HepG2 (cell line): ENCODE data around the gene DKKL1. TPM values are rescaled to one million over a fixed set of nuclear protein-coding genes. Genes with fewer than 3 reads are reported as not detected.

Experiments
- ATAC-seq: fragments of 200-7000 bp; cut with Tn5 transposase; 3 replicates; pipeline ENCODE4 v1.9.1; 2020; ENCODE audit warnings: mild to moderate bottlenecking, moderate library complexity
- BruUV-seq: library from RNA; stranded (reverse); fragments of 400-500 nt; replicated peaks from 2 replicates; lab custom pipeline; 2021; lab: Mats Ljungman, UMichigan
- CTCF ChIA-PET: fragments of 300-600 bp; formaldehyde crosslinking; extraction: SDS; loops from one replicate; lab custom pipeline; 2021; ENCODE audit warnings: low total read pairs, inconsistent platforms, low intra/inter-chr PET ratio; lab: Yijun Ruan, JAX
- POLR2A ChIA-PET: fragments of 350-600 bp; sonication (Branson Sonifier 250); formaldehyde crosslinking; loops from one replicate; lab custom pipeline; 2020; ENCODE audit warnings: antibody characterized with exemption, inconsistent platforms; lab: Yijun Ruan, JAX
- DNase-seq: peaks from one replicate; pipeline ENCODE4 v3.0.0-alpha.2; 2015; ENCODE audit warnings: low spot score
- FAIRE-seq: peaks from 3 replicates; lab custom pipeline; 2011; peaks lifted over from hg19 to GRCh38; lab: Jason Lieb, UNC
- H2AFZ ChIP-seq: one replicate; pipeline ENCODE4 v1.6.1; 2011; ENCODE audit warnings: low read length, inconsistent platforms
- H3K27ac ChIP-seq: fragments of 300-600 bp; 3 replicates; pipeline ENCODE4 v1.8.0; 2011; ENCODE audit warnings: mixed run types, mild to moderate bottlenecking, mixed read lengths, low read length, inconsistent platforms; ENCODE audit not compliant: insufficient read depth; ENCODE audit errors: extremely low read length
- H3K27me3 ChIP-seq, 2 experiments: fragments of 200-600 bp in 1 of 2; 2 replicates in 1 of 2; 3 replicates in 1 of 2; pipeline versions ENCODE4 v1.6.0 to v1.8.0; 2011; ENCODE audit warnings: low read length in 2 of 2, mild to moderate bottlenecking in 2 of 2, moderate library complexity in 2 of 2, inconsistent platforms in 1 of 2; ENCODE audit not compliant: insufficient read depth in 2 of 2, control insufficient read depth in 1 of 2
- H3K36me3 ChIP-seq, 2 experiments: fragments of 200-600 bp in 1 of 2; replicated peaks in 1 of 2; 2 replicates in 1 of 2; 3 replicates in 1 of 2; pipeline versions ENCODE4 v1.5.1 to v1.8.0; 2011; ENCODE audit warnings: low read length in 2 of 2, inconsistent platforms in 1 of 2; ENCODE audit not compliant: insufficient read depth in 2 of 2, control insufficient read depth in 1 of 2
- H3K4me1 ChIP-seq: 2 replicates; pipeline ENCODE4 v1.5.1; 2012; ENCODE audit warnings: low read length, inconsistent platforms; ENCODE audit not compliant: insufficient read depth
- H3K4me2 ChIP-seq: 2 replicates; pipeline ENCODE4 v1.6.0; 2011; ENCODE audit warnings: low read depth, low read length, inconsistent platforms
- H3K4me3 ChIP-seq, 3 experiments: fragments of 200-600 bp in 1 of 3; sonication (generic), shearing (Covaris generic) in 1 of 3; replicated peaks in 1 of 3; 2 replicates each; pipeline ENCODE4 v1.5.1; 2011 to 2016; ENCODE audit warnings: low read length in 3 of 3, inconsistent platforms in 2 of 3, low read depth in 2 of 3, mild to moderate bottlenecking in 2 of 3, control low read depth in 1 of 3, mixed read lengths in 1 of 3; ENCODE audit not compliant: insufficient read depth in 1 of 3
- H3K79me2 ChIP-seq: one replicate; pipeline ENCODE4 v1.6.1; 2011; ENCODE audit warnings: low read length, inconsistent platforms; ENCODE audit not compliant: insufficient read depth
- H3K9ac ChIP-seq: 2 replicates; pipeline ENCODE4 v1.6.0; 2011; ENCODE audit warnings: mild to moderate bottlenecking, low read depth, low read length, inconsistent platforms; ENCODE audit not compliant: insufficient read depth
- H3K9me3 ChIP-seq: 2 replicates; pipeline ENCODE4 v1.5.1; 2012; ENCODE audit warnings: mild to moderate bottlenecking, low read length
- H4K20me1 ChIP-seq: 2 replicates; pipeline ENCODE4 v1.6.0; 2011; ENCODE audit warnings: inconsistent platforms, mild to moderate bottlenecking, low read length, moderate library complexity; ENCODE audit not compliant: insufficient read depth
- ASH2L ChIP-seq: fragments of 300-600, 200-600 bp; sonication (generic); IDR thresholded peaks from 2 replicates; pipeline ENCODE4 v1.7.0; 2017; ENCODE audit warnings: low read depth, mild to moderate bottlenecking, moderate library complexity, mixed read lengths, low read length; ENCODE audit not compliant: insufficient read length
- ATF7-NPFF ChIP-seq: sonication (generic); formaldehyde crosslinking; IDR thresholded peaks from 2 replicates; pipeline ENCODE4 v1.8.1; 2023; ENCODE audit warnings: mild to moderate bottlenecking, low read depth, missing genetic modification reagents, moderate library complexity
- HNRNPH1 ChIP-seq: fragments of 200-400 bp; formaldehyde crosslinking; optimal IDR thresholded peaks from 2 replicates; pipeline ENCODE3; 2017; ENCODE audit warnings: mild to moderate bottlenecking, low read depth, low read length
- MAF1 ChIP-seq: sonication (generic); formaldehyde crosslinking; IDR thresholded peaks from 2 replicates; pipeline ENCODE4 v1.5.0; 2020; ENCODE audit warnings: missing genetic modification reagents, borderline replicate concordance
- NAIF1 ChIP-seq: sonication (generic); formaldehyde crosslinking; IDR thresholded peaks from 2 replicates; pipeline ENCODE4 v1.5.0; 2020; ENCODE audit warnings: mild to moderate bottlenecking, missing genetic modification reagents, borderline replicate concordance
- NFKB2 ChIP-seq: sonication (generic); formaldehyde crosslinking; IDR thresholded peaks from 2 replicates; pipeline ENCODE4 v1.4.0; 2020; ENCODE audit warnings: missing genetic modification reagents, borderline replicate concordance
- PHF21A ChIP-seq: sonication (generic); formaldehyde crosslinking; IDR thresholded peaks from 2 replicates; pipeline ENCODE4 v1.5.0; 2020; ENCODE audit warnings: mild to moderate bottlenecking, missing genetic modification reagents
- RORA ChIP-seq: sonication (generic); formaldehyde crosslinking; IDR thresholded peaks from 2 replicates; pipeline ENCODE4 v1.5.0; 2020; ENCODE audit warnings: mild to moderate bottlenecking, missing genetic modification reagents, moderate library complexity
- SP2 ChIP-seq: sonication (generic); formaldehyde crosslinking; IDR thresholded peaks from 2 replicates; pipeline ENCODE4 v1.5.1; 2020; ENCODE audit warnings: mild to moderate bottlenecking, missing genetic modification reagents
- XBP1 ChIP-seq: sonication (generic); formaldehyde crosslinking; IDR thresholded peaks from 2 replicates; pipeline ENCODE4 v1.5.0; 2020; ENCODE audit warnings: missing genetic modification reagents
- ZNF143 ChIP-seq: sonication (generic); formaldehyde crosslinking; IDR thresholded peaks from 2 replicates; pipeline ENCODE4 v1.4.0; 2020; ENCODE audit warnings: missing genetic modification reagents
- ZNF292 ChIP-seq: sonication (generic); formaldehyde crosslinking; IDR thresholded peaks from 2 replicates; pipeline ENCODE4 v1.8.1; 2022; ENCODE audit warnings: mild to moderate bottlenecking, low read depth, missing genetic modification reagents, borderline replicate concordance
- ZNF329 ChIP-seq: sonication (generic); formaldehyde crosslinking; IDR thresholded peaks from 2 replicates; pipeline ENCODE4 v1.9.0; 2021; ENCODE audit warnings: low read depth, mild to moderate bottlenecking, missing genetic modification reagents
- ZNF569 ChIP-seq: sonication (generic); formaldehyde crosslinking; IDR thresholded peaks from 2 replicates; pipeline ENCODE4 v1.5.0; 2020; ENCODE audit warnings: mild to moderate bottlenecking, missing genetic modification reagents, moderate library complexity, borderline replicate concordance
- ZXDC ChIP-seq: sonication (generic); formaldehyde crosslinking; IDR thresholded peaks from 2 replicates; pipeline ENCODE4 v1.5.0; 2020; ENCODE audit warnings: mild to moderate bottlenecking, missing genetic modification reagents
- WGBS: methylation state at CpG from one replicate; pipeline ENCODE4 v1.1.6; 2017; ENCODE audit warnings: low lambda C conversion rate; 5-methylcytosine and 5-hydroxymethylcytosine counted together
- in situ Hi-C: cut with HindIII; loops from 2 replicates; pipeline ENCODE4 v1.10.0; 2017; ENCODE audit warnings: low pct_unique_long_range_greater_than_20kb; ENCODE audit not compliant: extremely low pct_ligation_motif_present
- intact Hi-C: fragments of 100-400 bp; cut with micrococcal nuclease; formaldehyde crosslinking; loops from one replicate; pipeline ENCODE4 v1.10.0; 2022; ENCODE audit not compliant: unreplicated experiment
- polyA plus RNA-seq, 8 experiments: library from polyadenylated mRNA; depleted of rRNA in 3 of 8; stranded (reverse) in 7 of 8; unstranded in 1 of 8; fragments of >200 nt; fragmentation: Illumina TruSeq in 4 of 8; extraction: Trizol in 4 of 8; gene quantifications; 2 replicates each; pipeline versions ENCODE4 v1.2.1 to v1.2.3, GENCODE V29; 2011 to 2016; ENCODE audit warnings: low read depth in 4 of 8, missing spikeins in 1 of 8, mixed read lengths in 1 of 8; ENCODE audit not compliant: insufficient read depth in 1 of 8
- total RNA-seq, 5 experiments: library from RNA; depleted of rRNA; stranded (reverse); fragments of >200 nt; fragmentation: Illumina TruSeq; extraction: Trizol; gene quantifications; 2 replicates each; pipeline ENCODE4 v1.2.3, GENCODE V29; 2016; ENCODE audit warnings: low read depth in 1 of 5
- TF ChIP-seq, protein P1 (sequence below): sonication (generic); formaldehyde crosslinking; IDR thresholded peaks from 2 replicates; pipeline ENCODE4 v1.4.0; 2020; ENCODE audit warnings: missing genetic modification reagents
- TF ChIP-seq, protein P2 (sequence below): IDR thresholded peaks from 2 replicates; pipeline ENCODE4 v1.6.1; 2012; ENCODE audit warnings: low read depth, low read length, improper control_type of control experiment

The DKKL1 gene
- total and polyA plus RNA-seq, 2 of the 13 experiments (the other 11 are each of a cell fraction or from before 2014, with no cell fraction given) = 0.30 to 0.31 TPM

DNA sequence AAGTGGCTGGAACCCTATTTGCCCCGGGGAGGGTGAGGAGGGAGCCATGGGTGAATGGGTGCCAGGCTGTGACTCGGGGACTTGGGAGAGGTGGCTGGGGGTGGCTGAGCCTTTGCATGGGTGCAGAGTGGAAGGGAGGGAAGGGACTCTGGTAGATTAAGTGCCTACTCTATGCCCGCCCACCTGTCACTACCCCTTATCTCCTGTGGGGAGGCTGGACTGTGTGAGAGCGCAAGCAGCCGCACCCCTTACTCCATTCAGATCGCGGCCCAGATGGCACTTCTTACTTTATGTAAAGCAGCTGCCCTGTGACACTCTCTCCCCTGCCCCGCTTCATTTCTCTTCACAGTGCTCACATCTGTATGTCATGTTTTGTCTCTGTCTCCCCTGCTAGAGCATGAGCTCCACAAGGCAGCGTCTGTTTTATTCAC is 27.3 kb downstream of the DKKL1 start:
- Histone ChIP-seq H3K9me3 (no peaks in the 10 kb centered on the region), H3K4me2 (no peak overlapping the region), H3K4me3 (no peak overlapping the region), H3K9ac (no peak overlapping the region), H2AFZ (no peak overlapping the region), H3K27ac (no peak overlapping the region), H3K27me3 (peaks cover 6 to 38% of the 10 kb centered on the region in 2 experiments), H3K4me1 (no peaks in the 10 kb centered on the region), H3K79me2 (no peaks in the 10 kb centered on the region), H3K36me3 (no peaks in the 10 kb centered on the region), H4K20me1 (no peaks in the 10 kb centered on the region)
- intact Hi-C loops = loop anchor here (5.0 kb wide), 1 partner anchor 36 kb away; the partner anchor contains the start of gene GFY
- BruUV-seq = no TSS peak
- FAIRE-seq (no peak), ATAC-seq (no peak), DNase-seq (no peak)
- TF ChIP-seq RORA (CRISPR knock-in tag) (no peak), ZNF569 (CRISPR knock-in tag) (no peak), ZNF329 (CRISPR knock-in tag) (no peak), ZXDC (CRISPR knock-in tag) (no peak), ASH2L (no peak), NFKB2 (CRISPR knock-in tag) (no peak), HNRNPH1 (no peak), XBP1 (CRISPR knock-in tag) (no peak), SP2 (no peak), MAF1 (CRISPR knock-in tag) (no peak), ZNF292 (CRISPR knock-in tag) (no peak), PHF21A (no peak), NAIF1 (CRISPR knock-in tag) (no peak), ZNF143 (CRISPR knock-in tag) (no peak), ATF7-NPFF (CRISPR knock-in tag) (no peak)
- TF ChIP-seq, protein P1, sequence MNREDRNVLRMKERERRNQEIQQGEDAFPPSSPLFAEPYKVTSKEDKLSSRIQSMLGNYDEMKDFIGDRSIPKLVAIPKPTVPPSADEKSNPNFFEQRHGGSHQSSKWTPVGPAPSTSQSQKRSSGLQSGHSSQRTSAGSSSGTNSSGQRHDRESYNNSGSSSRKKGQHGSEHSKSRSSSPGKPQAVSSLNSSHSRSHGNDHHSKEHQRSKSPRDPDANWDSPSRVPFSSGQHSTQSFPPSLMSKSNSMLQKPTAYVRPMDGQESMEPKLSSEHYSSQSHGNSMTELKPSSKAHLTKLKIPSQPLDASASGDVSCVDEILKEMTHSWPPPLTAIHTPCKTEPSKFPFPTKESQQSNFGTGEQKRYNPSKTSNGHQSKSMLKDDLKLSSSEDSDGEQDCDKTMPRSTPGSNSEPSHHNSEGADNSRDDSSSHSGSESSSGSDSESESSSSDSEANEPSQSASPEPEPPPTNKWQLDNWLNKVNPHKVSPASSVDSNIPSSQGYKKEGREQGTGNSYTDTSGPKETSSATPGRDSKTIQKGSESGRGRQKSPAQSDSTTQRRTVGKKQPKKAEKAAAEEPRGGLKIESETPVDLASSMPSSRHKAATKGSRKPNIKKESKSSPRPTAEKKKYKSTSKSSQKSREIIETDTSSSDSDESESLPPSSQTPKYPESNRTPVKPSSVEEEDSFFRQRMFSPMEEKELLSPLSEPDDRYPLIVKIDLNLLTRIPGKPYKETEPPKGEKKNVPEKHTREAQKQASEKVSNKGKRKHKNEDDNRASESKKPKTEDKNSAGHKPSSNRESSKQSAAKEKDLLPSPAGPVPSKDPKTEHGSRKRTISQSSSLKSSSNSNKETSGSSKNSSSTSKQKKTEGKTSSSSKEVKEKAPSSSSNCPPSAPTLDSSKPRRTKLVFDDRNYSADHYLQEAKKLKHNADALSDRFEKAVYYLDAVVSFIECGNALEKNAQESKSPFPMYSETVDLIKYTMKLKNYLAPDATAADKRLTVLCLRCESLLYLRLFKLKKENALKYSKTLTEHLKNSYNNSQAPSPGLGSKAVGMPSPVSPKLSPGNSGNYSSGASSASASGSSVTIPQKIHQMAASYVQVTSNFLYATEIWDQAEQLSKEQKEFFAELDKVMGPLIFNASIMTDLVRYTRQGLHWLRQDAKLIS (CRISPR knock-in tag) = no peak
- TF ChIP-seq, protein P2, sequence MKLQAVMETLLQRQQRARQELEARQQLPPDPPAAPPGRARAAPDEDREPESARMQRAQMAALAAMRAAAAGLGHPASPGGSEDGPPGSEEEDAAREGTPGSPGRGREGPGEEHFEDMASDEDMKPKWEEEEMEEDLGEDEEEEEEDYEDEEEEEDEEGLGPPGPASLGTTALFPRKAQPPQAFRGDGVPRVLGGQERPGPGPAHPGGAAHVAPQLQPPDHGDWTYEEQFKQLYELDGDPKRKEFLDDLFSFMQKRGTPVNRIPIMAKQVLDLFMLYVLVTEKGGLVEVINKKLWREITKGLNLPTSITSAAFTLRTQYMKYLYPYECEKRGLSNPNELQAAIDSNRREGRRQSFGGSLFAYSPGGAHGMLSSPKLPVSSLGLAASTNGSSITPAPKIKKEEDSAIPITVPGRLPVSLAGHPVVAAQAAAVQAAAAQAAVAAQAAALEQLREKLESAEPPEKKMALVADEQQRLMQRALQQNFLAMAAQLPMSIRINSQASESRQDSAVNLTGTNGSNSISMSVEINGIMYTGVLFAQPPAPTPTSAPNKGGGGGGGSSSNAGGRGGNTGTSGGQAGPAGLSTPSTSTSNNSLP = no peak
- 34% methylated on average over 9 of the region's 9 CpGs for WGBS
- POLR2A ChIA-PET = no interaction called here
- CTCF ChIA-PET = interaction anchor here (1.7 to 3.3 kb wide), 2 partner anchors 40 to 52 kb away, joined by 16 to 45 read pairs; no protein-coding TSS in a partner anchor
- in situ Hi-C loops = loop anchor here (5.0 kb wide), 1 partner anchor 36 kb away; the partner anchor contains the start of gene GFY
